NCI-H2227 (cell line): ENCODE results near the gene ADAMTS5.

Source experiments
- DNase-seq: peaks from one replicate; lab custom pipeline; 2025; ENCODE audit not compliant: unreplicated experiment; lab: John Stamatoyannopoulos, UW

The ADAMTS5 gene

DNA sequence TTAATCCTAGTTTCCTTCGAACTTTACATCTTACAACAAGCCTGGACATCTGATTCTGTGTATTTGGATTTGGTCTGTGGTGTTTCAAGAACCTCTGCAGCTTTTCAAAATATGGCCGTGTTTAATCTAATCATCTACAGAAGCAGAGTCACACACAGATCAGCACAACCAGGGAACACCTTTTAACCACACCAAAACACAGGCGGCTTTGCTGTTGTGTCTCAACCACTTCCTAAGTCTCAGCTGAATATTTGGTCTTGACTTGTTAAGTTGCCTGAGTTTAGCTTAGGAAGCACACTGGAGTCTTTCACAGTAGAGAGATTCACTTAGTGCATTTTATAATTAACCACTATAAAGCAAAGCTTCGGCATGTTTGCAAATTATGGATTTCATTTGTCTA, 17.1 kb downstream of the ADAMTS5 start:
- DNase-seq: no peak

DNA sequence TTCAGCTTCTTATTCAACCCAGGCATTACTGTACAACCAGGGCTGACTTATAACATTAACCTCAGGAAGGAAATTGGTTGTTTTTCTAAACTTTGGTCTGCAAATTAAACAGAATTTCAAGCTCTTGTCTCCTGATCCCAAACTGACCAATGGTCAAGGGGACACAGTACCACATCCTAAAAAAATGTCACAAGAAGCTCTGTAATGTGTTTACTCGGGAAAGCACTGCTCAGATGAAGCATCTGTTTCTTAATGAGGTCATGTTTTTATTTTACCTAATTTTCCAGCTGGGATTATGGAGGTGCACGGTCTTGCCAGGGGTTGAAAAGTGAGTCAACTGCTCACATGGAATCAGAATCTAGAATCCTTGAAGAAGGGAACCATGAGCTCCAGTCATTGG, 18.7 kb downstream of the ADAMTS5 start:
- no peak for DNase-seq

- DNase-seq: no peak
These were observed 20.0 kb downstream of the ADAMTS5 start for GRCh38 chr21:26946744-26947446.

DNA sequence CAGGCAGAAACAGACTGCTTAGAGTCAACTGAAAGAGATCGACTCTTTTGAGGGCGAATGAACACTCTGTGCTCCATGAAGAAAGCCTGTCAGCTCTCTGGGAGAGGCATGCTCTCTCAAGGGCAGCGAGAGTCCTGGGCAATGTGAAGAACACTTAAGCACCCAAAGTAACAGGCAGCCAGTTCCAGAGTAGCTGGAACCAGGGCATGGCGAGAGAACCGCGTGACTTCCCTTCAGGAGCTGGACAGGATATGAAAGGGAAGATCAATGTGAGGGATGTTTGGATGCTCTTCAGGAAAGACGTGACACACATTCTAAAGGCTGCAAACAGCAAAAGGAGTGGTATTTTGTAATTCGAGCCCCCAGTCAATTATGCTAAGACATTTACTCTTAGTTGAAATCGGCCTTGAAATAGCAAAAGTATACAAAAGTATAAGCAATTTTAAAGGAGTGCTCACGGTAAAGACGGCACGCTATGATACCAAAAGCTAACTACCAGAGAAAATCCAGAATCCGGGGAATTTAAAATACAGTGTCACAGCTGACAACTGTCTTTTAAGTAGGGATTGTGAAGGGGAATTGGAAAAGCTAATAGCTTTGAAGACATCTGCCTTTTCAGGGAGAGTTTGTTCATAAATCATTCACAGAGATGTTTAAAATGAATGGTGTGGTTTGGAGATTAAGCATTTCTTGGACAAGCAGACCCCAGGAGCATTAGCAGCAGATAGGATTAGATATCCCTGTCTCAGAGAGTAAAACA, 20.8 kb downstream of the ADAMTS5 start:
- no peak for DNase-seq

DNA sequence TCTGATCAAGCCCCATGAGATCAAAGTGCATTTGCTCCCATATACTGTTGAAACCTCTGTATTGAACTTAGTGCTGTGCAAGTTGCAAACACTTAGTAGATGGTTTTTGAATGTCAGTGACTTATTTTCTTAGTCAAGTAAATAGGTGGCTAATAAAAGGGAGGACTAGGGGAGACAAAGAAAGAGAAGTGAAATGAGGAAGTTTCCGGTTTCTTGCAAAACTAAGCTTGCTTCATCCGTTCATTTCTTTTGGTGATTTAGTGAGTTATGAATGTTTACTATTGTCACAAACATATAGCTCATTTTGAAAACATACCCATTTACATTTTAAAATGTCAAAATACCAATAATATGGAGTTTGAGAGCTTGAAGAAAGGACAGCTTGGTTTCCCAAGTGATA, 23.0 kb downstream of the ADAMTS5 start:
- DNase-seq: no peak

GRCh38 chr21:26941421-26941820, 25.5 kb downstream of the ADAMTS5 start:
- DNase-seq: no peak

DNA sequence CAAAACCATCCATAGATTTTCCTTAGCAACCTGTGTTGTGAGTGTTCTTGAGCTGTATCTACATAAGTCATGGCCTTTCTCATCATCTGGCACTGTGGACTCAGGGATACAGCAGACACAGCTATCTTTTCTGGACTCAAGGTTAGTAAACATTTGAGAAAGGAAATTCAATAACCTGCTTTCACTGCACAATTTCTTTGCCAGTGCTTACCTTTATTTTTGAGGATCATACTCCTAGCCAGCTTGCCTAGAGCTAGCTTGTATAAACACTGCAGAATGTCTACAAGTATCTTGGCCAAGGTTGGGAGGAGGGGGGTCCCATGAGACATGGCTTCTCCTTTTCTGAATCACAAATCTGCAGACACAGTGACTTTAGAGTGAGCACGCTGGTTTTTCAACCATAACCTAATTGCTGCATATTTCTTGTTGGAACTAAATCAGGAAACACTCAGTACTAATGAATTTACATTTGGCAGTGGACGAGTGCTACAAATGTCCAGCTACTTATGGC, 27.2 kb downstream of the ADAMTS5 start:
- no peak for DNase-seq

- no peak for DNase-seq
These were observed 30.2 kb downstream of the ADAMTS5 start for GRCh38 chr21:26936641-26937040.

DNA sequence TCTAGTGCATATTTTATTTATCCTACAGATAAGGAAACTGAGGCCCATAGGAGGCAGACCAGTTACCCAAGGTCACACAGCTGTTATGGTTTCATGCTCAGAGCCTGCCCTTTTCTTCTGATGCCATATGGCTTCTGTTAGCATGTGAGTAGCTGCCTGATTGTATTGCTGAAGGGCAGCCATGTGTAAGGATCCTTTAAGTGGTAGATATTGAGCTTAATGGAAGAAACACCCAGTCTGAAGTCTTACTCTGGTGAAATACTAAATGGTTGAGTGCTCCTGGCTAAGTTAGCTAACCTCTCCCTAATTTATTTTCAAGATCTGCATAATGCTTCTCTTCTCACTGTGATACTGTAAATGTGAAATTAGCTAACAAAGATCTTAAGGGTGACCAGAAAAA, 30.9 kb downstream of the ADAMTS5 start:
- no peak for DNase-seq

DNA sequence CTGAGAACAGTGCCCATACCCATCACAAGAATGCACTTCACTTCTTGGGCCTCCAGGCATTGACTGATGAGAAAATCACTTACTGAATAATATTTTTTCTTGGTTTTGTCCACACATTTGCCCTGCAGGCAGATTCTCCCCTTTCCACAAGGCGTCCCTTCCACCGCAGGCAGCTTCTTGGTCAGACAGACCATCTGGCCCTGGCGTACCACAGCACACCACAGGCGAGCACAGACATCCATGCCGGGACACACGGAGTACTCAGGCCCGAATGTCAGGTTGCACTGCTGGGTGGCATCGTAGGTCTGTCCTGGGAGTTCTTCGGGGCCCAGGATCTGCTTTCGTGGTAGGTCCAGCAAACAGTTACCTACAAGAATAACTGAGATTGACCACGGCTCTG, 32.5 kb downstream of the ADAMTS5 start:
- DNase-seq: no peak

DNA sequence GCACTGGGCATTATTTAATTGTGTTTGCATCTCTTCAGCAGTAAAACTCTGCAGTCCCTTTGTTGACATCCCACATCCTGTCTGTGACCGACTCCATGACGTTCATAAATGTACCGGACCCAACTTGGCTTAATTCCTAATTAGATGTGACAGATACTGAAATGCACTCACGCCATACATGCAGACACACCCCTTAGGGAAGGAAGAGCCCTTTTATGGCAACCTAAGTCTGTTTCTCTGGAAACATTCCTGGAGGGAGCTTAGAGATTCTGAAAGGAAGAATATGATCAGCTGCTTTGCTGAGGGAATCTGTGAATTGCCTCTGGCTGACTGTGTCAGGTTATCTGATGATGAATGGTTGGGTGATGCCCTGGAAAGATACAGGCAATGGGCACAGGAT, 33.4 kb downstream of the ADAMTS5 start:
- DNase-seq: no peak

DNA sequence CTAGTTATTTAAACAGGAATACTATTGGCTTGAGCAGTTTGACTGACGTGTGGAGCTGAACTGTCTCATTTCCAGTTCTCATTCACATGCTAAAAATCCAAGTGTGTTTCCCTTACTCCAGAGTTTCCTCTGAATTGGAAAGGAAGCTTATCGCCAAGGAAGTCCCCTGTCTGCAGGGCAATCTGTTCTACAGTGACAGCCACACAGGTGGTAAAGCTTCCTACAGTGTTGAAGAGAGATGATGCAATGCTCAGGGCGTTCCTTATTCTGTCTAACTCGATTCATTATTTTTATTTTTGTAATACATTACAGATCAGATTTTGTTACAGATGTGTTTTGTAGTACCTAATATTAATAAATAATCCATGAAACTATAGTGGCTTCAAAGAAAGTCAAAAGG, 41.3 kb downstream of the ADAMTS5 start:
- DNase-seq: no peak

DNA sequence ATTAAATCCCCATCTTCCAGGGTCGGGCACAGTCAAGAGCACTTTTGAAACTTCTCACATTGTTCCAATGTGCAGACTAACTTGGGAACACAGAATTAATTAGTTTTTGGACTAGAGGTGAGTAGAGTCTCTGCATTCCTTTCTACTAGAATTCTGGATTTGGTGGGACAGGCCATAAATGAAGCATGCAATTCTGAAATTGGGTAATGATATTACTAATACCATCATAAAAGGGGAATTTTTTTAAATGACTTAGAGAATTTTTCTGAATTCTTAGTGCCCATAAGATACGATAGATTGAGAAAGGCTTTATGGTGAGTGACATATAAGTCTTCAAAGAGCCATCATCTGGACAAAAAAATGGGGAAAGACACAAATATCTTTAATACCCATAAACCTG, 41.8 kb downstream of the ADAMTS5 start:
- no peak for DNase-seq

- no peak for DNase-seq
These were observed 42.9 kb downstream of the ADAMTS5 start for GRCh38 chr21:26923986-26924385.

DNA sequence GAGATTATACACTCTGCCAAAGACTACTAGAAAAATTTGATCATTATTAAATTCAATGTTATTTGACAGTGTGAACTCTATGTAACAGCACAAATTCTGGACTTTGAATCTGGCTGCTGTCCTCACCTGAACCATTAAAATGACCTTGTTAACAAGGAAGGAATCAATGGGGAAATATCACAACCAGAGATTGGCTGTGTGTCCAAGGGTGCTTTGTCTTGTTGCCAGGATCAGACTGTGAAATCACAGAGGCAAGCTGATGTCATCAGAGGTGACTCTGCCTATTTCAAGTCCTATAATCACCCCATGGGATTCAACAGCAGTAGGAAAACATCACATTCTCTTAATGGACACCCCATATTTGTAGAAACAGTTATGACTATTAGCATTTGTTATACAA, 46.8 kb downstream of the ADAMTS5 start:
- DNase-seq: no peak

DNA sequence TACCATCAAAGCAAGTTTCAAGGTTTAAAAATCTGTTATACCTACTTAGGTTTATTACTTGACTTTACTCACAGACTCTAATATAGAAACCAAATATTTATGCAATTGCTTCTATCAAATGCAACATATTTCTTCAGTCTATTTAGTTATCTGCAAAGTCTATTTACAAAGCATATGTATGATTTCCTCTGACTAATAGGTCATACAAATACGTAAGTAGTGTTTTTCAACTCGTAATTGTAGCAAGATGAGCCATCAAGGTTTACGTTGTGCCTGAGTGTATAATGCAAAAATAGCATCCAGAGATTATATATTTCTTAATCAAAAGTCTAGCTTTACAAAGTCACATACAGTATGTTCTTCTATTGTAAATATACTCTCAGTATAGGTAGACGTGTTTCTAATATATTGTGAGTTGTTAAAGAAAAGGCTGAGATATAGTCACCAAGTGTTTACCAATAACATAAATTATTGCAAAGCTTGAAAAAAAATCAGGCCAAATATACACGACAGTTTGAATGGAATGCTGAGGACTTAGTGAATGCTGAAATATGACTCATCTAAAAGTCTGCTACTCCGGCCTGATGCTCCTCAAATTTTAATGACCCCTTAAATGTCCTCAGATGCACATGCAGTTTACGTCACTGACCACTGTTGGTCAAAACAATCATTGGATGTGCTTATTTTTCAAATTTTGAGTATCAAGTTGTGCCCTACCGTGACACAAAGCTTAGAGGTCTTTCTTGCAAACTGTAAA, 48.4 kb downstream of the ADAMTS5 start:
- DNase-seq: no peak

GRCh38 chr21:26916799-26917198, 50.1 kb downstream of the ADAMTS5 start:
- DNase-seq: no peak

DNA sequence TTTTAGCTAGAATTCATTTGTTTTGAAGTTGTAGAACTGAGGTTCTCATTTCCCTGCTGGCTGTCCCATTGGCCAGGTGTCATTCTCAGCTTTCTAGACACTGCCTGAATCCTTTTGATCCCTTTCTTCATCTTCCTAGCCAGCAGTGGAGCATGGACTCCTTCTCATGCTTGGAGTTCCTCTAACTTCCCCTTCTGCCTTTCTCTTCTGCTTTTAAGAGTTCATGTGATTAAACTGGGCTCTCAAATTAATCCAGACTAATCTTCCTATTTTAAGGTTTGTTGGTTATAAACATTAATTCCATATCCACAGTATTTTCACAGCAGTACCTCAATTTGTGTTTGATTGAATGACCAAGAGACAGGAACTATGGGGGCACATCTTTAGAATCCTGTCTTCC, 52.3 kb downstream of the ADAMTS5 start:
- DNase-seq: no peak

DNA sequence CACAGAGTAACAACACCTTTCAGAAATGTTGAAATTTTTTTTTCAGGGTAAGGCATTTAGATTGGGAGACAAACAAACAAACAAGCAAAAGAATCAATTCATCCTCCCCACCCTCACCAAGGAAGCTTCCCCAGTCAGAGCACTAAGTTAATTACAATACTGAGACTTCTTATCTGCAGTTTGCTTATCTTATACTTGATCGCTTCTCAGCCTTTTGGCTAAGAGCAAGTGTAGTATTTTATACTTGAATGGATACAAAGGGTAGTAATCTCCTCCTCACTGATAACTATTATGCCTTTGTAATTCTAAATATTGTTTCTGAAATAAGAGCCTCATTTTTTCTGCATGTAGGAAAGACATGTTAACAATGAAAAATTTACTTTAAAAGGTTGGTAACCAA, 54.4 kb downstream of the ADAMTS5 start:
- no peak for DNase-seq

- no peak for DNase-seq
These were observed 56.9 kb downstream of the ADAMTS5 start for GRCh38 chr21:26909972-26910371.

GRCh38 chr21:26900980-26901379, 65.9 kb downstream of the ADAMTS5 start:
- DNase-seq: no peak

DNA sequence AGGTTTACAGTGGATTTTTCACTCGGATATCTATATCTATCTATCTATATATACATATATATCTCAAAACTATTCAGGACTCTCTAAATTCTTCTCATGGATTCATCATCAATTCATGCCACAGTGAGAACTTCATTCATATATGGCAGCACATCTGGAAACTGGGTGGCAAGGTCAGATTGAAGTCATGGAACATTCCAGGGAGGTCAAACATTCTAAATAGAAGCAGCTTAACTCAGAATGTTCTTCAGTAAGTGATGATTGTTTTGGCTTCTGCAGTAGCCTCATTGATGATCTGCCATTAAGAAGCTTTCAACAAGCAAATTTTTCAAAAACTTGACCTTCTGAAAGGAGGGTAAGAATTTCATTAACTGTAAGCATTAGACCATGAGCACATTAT, 74.7 kb downstream of the ADAMTS5 start:
- DNase-seq: no peak
